ENCODE results near the gene NPPA. TPM values are rescaled to one million over a fixed set of nuclear protein-coding genes. Genes with fewer than 3 reads are reported as not detected.
A peak's percentile ranks its signal among the peaks of the same experiment; 100 is the strongest.

The NPPA gene
- total RNA-seq, 3 donors from 2014 or later, result 0.66 TPM; not detected in 2

DNA sequence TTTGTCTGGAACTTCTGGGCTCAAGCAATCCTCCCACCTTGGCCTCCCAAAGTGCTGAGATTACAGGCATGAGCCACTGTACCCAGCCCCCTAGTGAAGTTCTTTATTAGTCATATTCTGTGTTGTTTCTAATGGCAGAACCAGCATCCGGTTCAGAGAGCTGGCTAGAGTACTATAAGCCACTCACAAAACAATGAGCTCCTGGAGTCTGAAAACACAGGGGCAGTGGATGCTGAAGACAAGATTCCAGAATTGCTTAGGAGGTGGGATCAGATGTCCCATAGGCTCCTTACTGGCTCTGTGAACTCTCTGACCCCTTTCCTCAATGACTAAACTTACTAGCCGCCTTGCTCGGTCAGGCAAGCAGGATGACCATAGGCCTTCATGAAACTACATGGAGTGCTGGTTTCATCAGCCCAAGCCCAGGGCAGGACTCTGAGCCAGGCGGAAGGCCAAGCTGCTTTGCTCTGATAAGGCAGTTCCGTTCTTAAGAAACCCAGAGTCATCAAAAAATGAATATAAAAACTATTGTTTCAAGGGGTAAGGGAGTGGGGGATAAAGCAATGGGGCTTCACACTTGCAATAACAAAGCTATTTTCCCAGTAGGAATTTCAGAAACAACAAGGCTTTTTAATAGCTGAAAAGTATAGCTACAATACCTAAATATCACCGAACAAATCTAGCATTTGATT, 49.9 kb downstream of the NPPA start:
- no peak for TF ChIP-seq POLR2AphosphoS5 (IDR thresholded peaks at IDR 0.05)
- TF ChIP-seq POLR2A (IDR thresholded peaks at IDR 0.05), result no peak
- TF ChIP-seq, protein P1, sequence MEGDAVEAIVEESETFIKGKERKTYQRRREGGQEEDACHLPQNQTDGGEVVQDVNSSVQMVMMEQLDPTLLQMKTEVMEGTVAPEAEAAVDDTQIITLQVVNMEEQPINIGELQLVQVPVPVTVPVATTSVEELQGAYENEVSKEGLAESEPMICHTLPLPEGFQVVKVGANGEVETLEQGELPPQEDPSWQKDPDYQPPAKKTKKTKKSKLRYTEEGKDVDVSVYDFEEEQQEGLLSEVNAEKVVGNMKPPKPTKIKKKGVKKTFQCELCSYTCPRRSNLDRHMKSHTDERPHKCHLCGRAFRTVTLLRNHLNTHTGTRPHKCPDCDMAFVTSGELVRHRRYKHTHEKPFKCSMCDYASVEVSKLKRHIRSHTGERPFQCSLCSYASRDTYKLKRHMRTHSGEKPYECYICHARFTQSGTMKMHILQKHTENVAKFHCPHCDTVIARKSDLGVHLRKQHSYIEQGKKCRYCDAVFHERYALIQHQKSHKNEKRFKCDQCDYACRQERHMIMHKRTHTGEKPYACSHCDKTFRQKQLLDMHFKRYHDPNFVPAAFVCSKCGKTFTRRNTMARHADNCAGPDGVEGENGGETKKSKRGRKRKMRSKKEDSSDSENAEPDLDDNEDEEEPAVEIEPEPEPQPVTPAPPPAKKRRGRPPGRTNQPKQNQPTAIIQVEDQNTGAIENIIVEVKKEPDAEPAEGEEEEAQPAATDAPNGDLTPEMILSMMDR (IDR thresholded peaks at IDR 0.05), result no peak
- Histone ChIP-seq H3K9me3 (no peaks in the 10 kb centered on the region), H3K27ac (peak overlapping the region in 1 of 2 donors; percentile 57), H3K4me3 (no peak overlapping the region), H3K27me3 (no peaks in the 10 kb centered on the region), H3K4me1 (no peaks in the 10 kb centered on the region), H3K36me3 (peaks cover 5% of the 10 kb centered on the region)
- no peak for DNase-seq (ENCODE audit: low spot score in 2 of 2)
- intact Hi-C loops (cut with DNase I; ENCODE audit: low total_unique reads), result no loop called here

DNA sequence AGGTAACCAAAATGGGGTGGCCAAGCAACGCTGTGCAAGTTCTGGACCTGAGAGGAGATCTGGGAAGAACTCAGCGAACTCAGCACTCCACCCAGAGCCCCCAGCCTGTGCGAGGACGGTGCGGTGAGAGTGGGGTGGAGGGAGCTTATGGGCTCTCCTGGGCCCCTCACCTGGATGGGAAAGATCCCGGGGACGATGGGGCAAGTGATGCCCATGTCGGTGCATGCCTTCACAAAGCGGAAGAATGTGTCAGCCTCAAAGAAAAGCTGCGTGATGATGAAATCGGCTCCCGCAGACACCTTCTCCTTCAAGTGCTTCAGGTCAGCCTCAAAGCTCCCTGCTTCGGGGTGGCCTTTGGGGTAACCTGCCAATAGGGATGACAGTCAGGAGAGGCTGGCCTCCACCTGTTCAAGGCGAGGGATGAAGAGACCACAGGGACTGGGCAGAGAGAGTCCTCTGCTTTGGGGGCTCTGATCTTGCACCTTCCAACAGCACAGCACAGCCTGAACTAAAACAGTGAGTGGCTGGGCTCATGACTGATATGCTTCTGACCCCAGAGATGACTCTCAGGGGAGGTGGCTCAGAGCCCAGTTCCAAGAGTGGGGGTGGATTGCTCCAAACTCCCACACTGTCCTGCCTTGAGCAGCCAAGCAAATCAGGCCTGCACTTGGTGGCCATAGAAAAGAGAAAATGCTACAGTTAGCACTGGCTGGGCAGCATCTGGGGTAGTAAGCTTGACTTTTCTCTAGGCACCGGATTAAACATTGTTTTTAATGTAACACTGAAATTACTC, 51.4 kb downstream of the NPPA start:
- TF ChIP-seq POLR2AphosphoS5 (IDR thresholded peaks at IDR 0.05) (no peak), POLR2A (IDR thresholded peaks at IDR 0.05) (no peak)
- TF ChIP-seq, protein P1 (IDR thresholded peaks at IDR 0.05), result no peak
- Histone ChIP-seq H3K36me3 (peaks cover 5% of the 10 kb centered on the region), H3K4me3 (no peak overlapping the region), H3K9me3 (no peaks in the 10 kb centered on the region), H3K27me3 (no peaks in the 10 kb centered on the region), H3K27ac (peak overlapping the region in 1 of 2 donors; percentile 64), H3K4me1 (no peaks in the 10 kb centered on the region)
- intact Hi-C loops (cut with DNase I; ENCODE audit: low total_unique reads), result no loop called here
- DNase-seq (ENCODE audit: low spot score in 2 of 2), result no peak

Other genes starting within 250 kb of the NPPA start
- gene FBXO2, start 193.4 kb downstream of the NPPA start, total RNA-seq, result 10 to 100 TPM in 2 of 3 donors, 1 to 10 TPM in 1; 1.3 to 49.3 (median 40.6) TPM
- gene FBXO44, start 192.9 kb downstream of the NPPA start, total RNA-seq, result 10 to 100 TPM; 14.1 to 32.1 (median 31.3) TPM
- 10 to 100 TPM; 10.2 to 17.0 (median 16.5) TPM for gene FBXO6, start 183.6 kb downstream of the NPPA start, total RNA-seq
- gene MAD2L2, start 166.6 kb downstream of the NPPA start, total RNA-seq, result 10 to 100 TPM; 31.8 to 58.7 (median 47.7) TPM
- gene DRAXIN, start 156.1 kb downstream of the NPPA start, total RNA-seq, result under 1 TPM; under 0.01 to 0.15 (median under 0.01) TPM
- gene AGTRAP, start 111.6 kb downstream of the NPPA start, total RNA-seq, result 10 to 100 TPM; 61.9 to 74.7 (median 66.4) TPM
- gene C1orf167, start 85.6 kb downstream of the NPPA start, total RNA-seq, result 1 to 10 TPM in 1 of 3 donors, not detected in 2; 1.3 TPM
- gene MTHFR, start 41.8 kb downstream of the NPPA start, total RNA-seq, result 10 to 100 TPM; 24.6 to 42.0 (median 30.0) TPM
- gene CLCN6, start 41.6 kb downstream of the NPPA start, total RNA-seq, result 10 to 100 TPM; 14.6 to 21.1 (median 16.7) TPM
- gene NPPB, start 11.2 kb upstream of the NPPA start, total RNA-seq, result not detected
- 10 to 100 TPM; 40.3 to 62.7 (median 51.4) TPM for gene KIAA2013, start 78.6 kb upstream of the NPPA start, total RNA-seq
- 10 to 100 TPM; 45.9 to 86.1 (median 57.5) TPM for gene PLOD1, start 86.9 kb upstream of the NPPA start, total RNA-seq
- gene MFN2, start 132.7 kb upstream of the NPPA start, total RNA-seq, result 10 to 100 TPM; 51.4 to 64.9 (median 62.1) TPM
- gene MIIP, start 171.7 kb upstream of the NPPA start, total RNA-seq, result 10 to 100 TPM; 29.0 to 34.4 (median 33.8) TPM
- 1 to 10 TPM in 2 of 3 donors, under 1 TPM in 1; 0.88 to 2.3 (median 1.6) TPM for gene TNFRSF8, start 215.5 kb upstream of the NPPA start, total RNA-seq